Measurements from ENCODE around the gene ATRN. TPM values are rescaled to one million over a fixed set of nuclear protein-coding genes. Genes with fewer than 3 reads are reported as not detected.

ATRN gene
- total and polyA plus RNA-seq, 2 of the 8 experiments (the other 6 are each of a cell fraction or from before 2014, with no cell fraction given) = 12.0 to 17.4 TPM

GRCh38 chr20:3563133-3563532 lies 92.3 kb downstream of the ATRN start:
- ChIA-PET CTCF (ENCODE audit: partially characterized antibody) (interaction anchor here (0.5 to 3.6 kb wide), 38 partner anchors 11 to 1508 kb away, joined by 3 to 22 read pairs (median 5); no protein-coding TSS in a partner anchor), POLR2A (ENCODE audit: partially characterized antibody) (no interaction called here)
- DNase-seq (ENCODE audit: low read depth in 1 of 2, low spot score in 2 of 2) = no peak
- H3K4me3 ChIP-seq (ENCODE audit: extremely low read depth in 1 of 4, insufficient read depth in 2 of 4, low read depth in 3 of 4, low read length in 4 of 4) = no peak overlapping the region
- H3K79me2 ChIP-seq (ENCODE audit: control insufficient read depth in 1 of 2, insufficient read depth in 2 of 2, low read length in 2 of 2) = no peaks in the 10 kb centered on the region
- H2BK120ac ChIP-seq (replicated peaks; ENCODE audit: low read depth, low read length) = no peak overlapping the region
- no peak overlapping the region for H3K9ac ChIP-seq (replicated peaks in 1 of 4; ENCODE audit: extremely low read depth in 1 of 4, low read depth in 3 of 4, low read length in 3 of 4)
- H2BK20ac ChIP-seq (ENCODE audit: low read length) = no peak overlapping the region
- no peak overlapping the region for H3K23ac ChIP-seq (ENCODE audit: insufficient read length)
- H3K9me3 ChIP-seq (ENCODE audit: insufficient read depth in 2 of 2, low read depth in 1 of 2, low read length in 1 of 2) = no peaks in the 10 kb centered on the region
- H2BK15ac ChIP-seq (ENCODE audit: low read length) = no peak overlapping the region
- no peaks in the 10 kb centered on the region for H3K27me3 ChIP-seq (replicated peaks in 1 of 4; ENCODE audit: control insufficient read depth in 3 of 4, extremely low read depth in 1 of 4, insufficient read depth in 3 of 4, low read length in 3 of 4)
- H2BK12ac ChIP-seq (ENCODE audit: low read depth, low read length) = no peak overlapping the region
- H3K36me3 ChIP-seq (ENCODE audit: control insufficient read depth in 2 of 4, insufficient read depth in 4 of 4, low read length in 3 of 4) = no peaks in the 10 kb centered on the region
- no peak overlapping the region for H3K4ac ChIP-seq (replicated peaks; ENCODE audit: insufficient read length, low read depth, low read length)
- no peak overlapping the region for H3K14ac ChIP-seq (ENCODE audit: insufficient read length)
- H2BK5ac ChIP-seq (ENCODE audit: low read depth, low read length) = no peak overlapping the region
- H4K91ac ChIP-seq (replicated peaks; ENCODE audit: insufficient read length, low read length) = no peak overlapping the region
- no peak overlapping the region for H4K5ac ChIP-seq (ENCODE audit: insufficient read length, low read depth, low read length)
- H3K4me2 ChIP-seq (ENCODE audit: insufficient read depth in 1 of 2, low read depth in 2 of 2, low read length in 2 of 2) = no peak overlapping the region
- no peak overlapping the region for H3K56ac ChIP-seq (replicated peaks; ENCODE audit: insufficient read length, low read depth, low read length)
- peaks cover 0 to 1% of the 10 kb centered on the region in 2 experiments for H4K20me1 ChIP-seq (replicated peaks in 1 of 2; ENCODE audit: control insufficient read depth in 1 of 2, insufficient read depth in 2 of 2, low read length in 2 of 2)
- no peak overlapping the region for H2AFZ ChIP-seq (ENCODE audit: low read length)
- no peak overlapping the region for H3K27ac ChIP-seq (ENCODE audit: low read depth, low read length)
- FAIRE-seq = no peak
- 88% methylated on average over 3 of the region's 3 CpGs; no CpG with 5 or more reads in 1 of the 2 experiments for WGBS, 2 experiments (ENCODE audit: extremely low coverage in 1 of 2, insufficient coverage in 1 of 2, insufficient read length in 1 of 2, insufficient replicate concordance in 2 of 2, low coverage in 1 of 2, low lambda C conversion rate in 2 of 2, missing lambda C conversion rate in 1 of 2)
- H3K18ac ChIP-seq (ENCODE audit: extremely low read depth, low read length) = no peak overlapping the region
- H3K79me1 ChIP-seq (ENCODE audit: low read depth, low read length) = no peaks in the 10 kb centered on the region
- no peak overlapping the region for H4K8ac ChIP-seq (ENCODE audit: extremely low read depth, insufficient read depth, low read length)
- H3K23me2 ChIP-seq (ENCODE audit: low read depth, low read length) = 0 out of 2 replicates have a peak, but pooled peaks cover 3% of the 10 kb centered on the region
- no peaks in the 10 kb centered on the region; a peak in 1 of 7 replicates for H3K4me1 ChIP-seq (replicated peaks in 1 of 4; ENCODE audit: control insufficient read depth in 3 of 4, insufficient read depth in 4 of 4, low read length in 3 of 4)
- TF ChIP-seq CBX8 (IDR thresholded peaks at IDR 0.05; ENCODE audit: borderline replicate concordance, low read depth, low read length) (no peak), SIX5 (IDR thresholded peaks at IDR 0.05; ENCODE audit: low read depth, low read length) (no peak), RXRA (IDR thresholded peaks at IDR 0.05; ENCODE audit: insufficient read depth, low read depth, low read length) (no peak), BACH1 (IDR thresholded peaks at IDR 0.05; ENCODE audit: low read length) (no peak), CHD2 (IDR thresholded peaks at IDR 0.05; ENCODE audit: low read length) (no peak), CREB1 (IDR thresholded peaks at IDR 0.05) (no peak), SRF (IDR thresholded peaks at IDR 0.05; ENCODE audit: low read depth, low read length) (no peak), EZH2 (IDR thresholded peaks at IDR 0.05; ENCODE audit: low read depth, low read length, severe bottlenecking) (no peak), TAF1 (IDR thresholded peaks at IDR 0.05; ENCODE audit: low read depth, low read length) (no peak), SP1 (IDR thresholded peaks at IDR 0.05; ENCODE audit: low read depth, low read length) (no peak), KDM1A (IDR thresholded peaks at IDR 0.05; ENCODE audit: borderline replicate concordance, low read length) (no peak), TCF12 (IDR thresholded peaks at IDR 0.05; ENCODE audit: low read depth, low read length) (no peak), KDM5A (IDR thresholded peaks at IDR 0.05; ENCODE audit: low read length) (no peak), TEAD4 (IDR thresholded peaks at IDR 0.05; ENCODE audit: low read depth, low read length) (no peak), SP2 (IDR thresholded peaks at IDR 0.05; ENCODE audit: low read length) (no peak)
- no peak overlapping the region for H2AK5ac ChIP-seq (ENCODE audit: low read depth, low read length)

Data from H1 (cell line).